GM10266 (cell line): Measurements from ENCODE around the gene RXFP2.
A peak's percentile ranks its signal among the peaks of the same experiment; 100 is the strongest.

Experiments used
- DNase-seq: peaks from one replicate; pipeline ENCODE4 v3.0.0; 2012; ENCODE audit errors: extremely low spot score
- CTCF ChIP-seq: IDR thresholded peaks from 2 replicates; pipeline ENCODE4 v1.5.1; 2012; ENCODE audit warnings: mild to moderate bottlenecking, low read depth; ENCODE audit not compliant: control insufficient read depth, insufficient read depth; ENCODE audit errors: missing control alignments

The RXFP2 gene

GRCh38 chr13:31815361-31816144 lies 76.2 kb downstream of the RXFP2 start:
- no peak for DNase-seq
- TF ChIP-seq CTCF: no peak

- DNase-seq: no peak
- TF ChIP-seq CTCF: no peak
Observed at GRCh38 chr13:31818236-31818635, 78.9 kb downstream of the RXFP2 start.

- peak; percentile 36 for TF ChIP-seq CTCF
- DNase-seq: peak; percentile 23
Observed at GRCh38 chr13:31824705-31825517, 85.6 kb downstream of the RXFP2 start.

GRCh38 chr13:31826521-31826920 lies 87.2 kb downstream of the RXFP2 start:
- DNase-seq: no peak
- TF ChIP-seq CTCF: no peak

GRCh38 chr13:31827707-31828106 lies 88.4 kb downstream of the RXFP2 start:
- TF ChIP-seq CTCF: no peak
- no peak for DNase-seq

- DNase-seq: no peak
- no peak for TF ChIP-seq CTCF
Observed at GRCh38 chr13:31835932-31836331, 96.6 kb downstream of the RXFP2 start.

- TF ChIP-seq CTCF: no peak
Observed at GRCh38 chr13:31843044-31843443, 103.7 kb downstream of the RXFP2 start.

More at GRCh38 chr13:31843044-31843443, 103.7 kb downstream of the RXFP2 start:
- no peak for DNase-seq
